Endothelial cell (in vitro differentiated cells): Measurements from ENCODE around the gene RAD51D. TPM values are rescaled to one million over a fixed set of nuclear protein-coding genes. Genes with fewer than 3 reads are reported as not detected.

Source experiments
- DNase-seq: peaks from one replicate; pipeline ENCODE4 v3.0.0; 2021; ENCODE audit warnings: low spot score
- H3K27ac Mint-ChIP-seq: one replicate; pipeline ENCODE4 v1.8.0; 2021; ENCODE audit warnings: mixed read lengths, inconsistent platforms; ENCODE audit not compliant: unreplicated experiment
- H3K27me3 Mint-ChIP-seq: one replicate; pipeline ENCODE4 v1.8.0; 2021; ENCODE audit warnings: mild to moderate bottlenecking, moderate library complexity, mixed read lengths, inconsistent platforms; ENCODE audit not compliant: unreplicated experiment
- H3K36me3 Mint-ChIP-seq: one replicate; pipeline ENCODE4 v1.8.0; 2021; ENCODE audit warnings: mild to moderate bottlenecking, low read depth, mixed read lengths, inconsistent platforms; ENCODE audit not compliant: unreplicated experiment
- H3K4me1 Mint-ChIP-seq: one replicate; pipeline ENCODE4 v1.8.0; 2021; ENCODE audit warnings: mild to moderate bottlenecking, mixed read lengths, inconsistent platforms; ENCODE audit not compliant: unreplicated experiment
- H3K4me3 Mint-ChIP-seq: one replicate; pipeline ENCODE4 v1.8.0; 2021; ENCODE audit warnings: mild to moderate bottlenecking, mixed read lengths, inconsistent platforms; ENCODE audit not compliant: unreplicated experiment
- H3K9me3 Mint-ChIP-seq: one replicate; pipeline ENCODE4 v1.8.0; 2021; ENCODE audit warnings: mixed read lengths, inconsistent platforms; ENCODE audit not compliant: unreplicated experiment
- total RNA-seq: library from RNA; stranded (reverse); fragmentation: NEBNext Ultra II Directional; extraction: Animal tissue kit (Norgen Biotek cat#: 25700); gene quantifications from one replicate; pipeline ENCODE4 v1.2.1, GENCODE V29; 2021; ENCODE audit not compliant: unreplicated experiment
- TF ChIP-seq, protein P1 (sequence below): fragments of 200-600 bp; sonication (generic); IDR thresholded peaks from one replicate; pipeline ENCODE4 v1.5.0; 2021; ENCODE audit warnings: antibody characterized with exemption; ENCODE audit not compliant: unreplicated experiment

The RAD51D gene
- total RNA-seq, 1 donor from 2014 or later = 16.3 TPM

DNA sequence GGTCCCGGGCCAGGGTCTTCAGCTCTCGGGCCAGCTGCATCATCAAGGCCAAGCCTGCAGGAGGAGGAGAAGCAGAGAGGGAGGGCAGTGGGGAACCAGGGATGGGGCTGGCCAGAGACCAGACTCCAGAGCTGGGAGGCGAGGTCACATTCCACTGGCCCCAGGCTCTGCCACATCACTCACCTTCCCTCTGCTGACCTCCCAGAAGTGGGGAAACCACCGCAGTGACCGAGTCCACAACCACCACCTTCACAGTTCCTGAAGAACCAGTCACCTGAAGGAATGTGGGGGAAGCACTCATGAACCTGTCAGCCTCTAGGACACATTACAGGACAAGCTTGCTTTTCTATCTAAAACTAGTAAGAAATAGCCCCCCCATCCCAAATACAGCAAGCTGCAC lies 16.4 kb downstream of the RAD51D start:
- TF ChIP-seq, protein P1, sequence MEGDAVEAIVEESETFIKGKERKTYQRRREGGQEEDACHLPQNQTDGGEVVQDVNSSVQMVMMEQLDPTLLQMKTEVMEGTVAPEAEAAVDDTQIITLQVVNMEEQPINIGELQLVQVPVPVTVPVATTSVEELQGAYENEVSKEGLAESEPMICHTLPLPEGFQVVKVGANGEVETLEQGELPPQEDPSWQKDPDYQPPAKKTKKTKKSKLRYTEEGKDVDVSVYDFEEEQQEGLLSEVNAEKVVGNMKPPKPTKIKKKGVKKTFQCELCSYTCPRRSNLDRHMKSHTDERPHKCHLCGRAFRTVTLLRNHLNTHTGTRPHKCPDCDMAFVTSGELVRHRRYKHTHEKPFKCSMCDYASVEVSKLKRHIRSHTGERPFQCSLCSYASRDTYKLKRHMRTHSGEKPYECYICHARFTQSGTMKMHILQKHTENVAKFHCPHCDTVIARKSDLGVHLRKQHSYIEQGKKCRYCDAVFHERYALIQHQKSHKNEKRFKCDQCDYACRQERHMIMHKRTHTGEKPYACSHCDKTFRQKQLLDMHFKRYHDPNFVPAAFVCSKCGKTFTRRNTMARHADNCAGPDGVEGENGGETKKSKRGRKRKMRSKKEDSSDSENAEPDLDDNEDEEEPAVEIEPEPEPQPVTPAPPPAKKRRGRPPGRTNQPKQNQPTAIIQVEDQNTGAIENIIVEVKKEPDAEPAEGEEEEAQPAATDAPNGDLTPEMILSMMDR = no peak
- no peak for DNase-seq
- Mint-ChIP-seq H3K4me1 (no peaks in the 10 kb centered on the region), H3K27me3 (no peaks in the 10 kb centered on the region), H3K9me3 (no peaks in the 10 kb centered on the region), H3K36me3 (peaks cover 33% of the 10 kb centered on the region), H3K27ac (no peak overlapping the region), H3K4me3 (no peak overlapping the region)

DNA sequence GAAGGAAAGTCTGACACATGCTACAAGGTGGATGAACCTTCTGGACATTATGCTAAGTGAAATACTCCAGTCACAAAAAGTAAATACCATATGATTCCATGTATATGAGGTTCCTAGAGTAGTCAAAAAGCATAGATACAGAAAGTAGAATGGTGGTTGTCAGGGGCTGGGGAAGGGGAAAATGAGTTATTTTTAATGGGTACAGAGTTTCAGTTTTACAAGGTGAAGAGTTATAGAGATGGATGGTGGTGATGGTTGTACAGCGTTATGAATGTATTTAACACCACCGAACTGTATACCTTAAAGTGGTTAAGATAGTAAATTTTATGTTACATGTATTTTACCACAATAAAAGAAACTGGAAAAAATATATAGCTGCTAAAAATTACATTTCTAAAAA lies 17.9 kb downstream of the RAD51D start:
- H3K4me1 Mint-ChIP-seq = no peaks in the 10 kb centered on the region
- H3K4me3 Mint-ChIP-seq = no peak overlapping the region
- H3K36me3 Mint-ChIP-seq = peaks cover 33% of the 10 kb centered on the region
- H3K9me3 Mint-ChIP-seq = no peaks in the 10 kb centered on the region
- H3K27ac Mint-ChIP-seq = no peak overlapping the region
- no peak for DNase-seq
- TF ChIP-seq, protein P1 = no peak
- H3K27me3 Mint-ChIP-seq = no peaks in the 10 kb centered on the region

DNA sequence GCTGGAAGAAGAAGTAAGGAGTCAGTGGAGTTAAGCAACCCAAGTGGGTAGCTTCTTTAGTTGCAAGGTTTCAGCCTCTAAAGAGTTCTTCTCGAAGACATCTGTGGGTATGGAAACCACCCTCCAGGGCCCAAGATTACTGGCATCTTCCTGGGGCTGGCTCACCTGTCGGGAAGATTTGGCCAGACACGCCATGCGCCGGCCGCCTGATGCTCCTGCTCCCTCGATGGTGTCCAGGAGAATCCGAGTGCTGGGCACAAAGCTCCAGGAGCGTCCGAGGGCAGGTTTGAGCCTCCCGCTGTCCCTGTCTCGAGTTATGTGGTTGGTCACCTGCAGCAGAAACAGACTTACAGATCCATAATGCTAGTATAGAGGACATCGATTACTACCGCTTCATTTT lies 18.6 kb downstream of the RAD51D start:
- Mint-ChIP-seq H3K4me1 (no peaks in the 10 kb centered on the region), H3K36me3 (peaks cover 27% of the 10 kb centered on the region), H3K27ac (no peak overlapping the region), H3K9me3 (no peaks in the 10 kb centered on the region), H3K4me3 (no peak overlapping the region), H3K27me3 (no peaks in the 10 kb centered on the region)
- TF ChIP-seq, protein P1 = no peak
- no peak for DNase-seq

DNA sequence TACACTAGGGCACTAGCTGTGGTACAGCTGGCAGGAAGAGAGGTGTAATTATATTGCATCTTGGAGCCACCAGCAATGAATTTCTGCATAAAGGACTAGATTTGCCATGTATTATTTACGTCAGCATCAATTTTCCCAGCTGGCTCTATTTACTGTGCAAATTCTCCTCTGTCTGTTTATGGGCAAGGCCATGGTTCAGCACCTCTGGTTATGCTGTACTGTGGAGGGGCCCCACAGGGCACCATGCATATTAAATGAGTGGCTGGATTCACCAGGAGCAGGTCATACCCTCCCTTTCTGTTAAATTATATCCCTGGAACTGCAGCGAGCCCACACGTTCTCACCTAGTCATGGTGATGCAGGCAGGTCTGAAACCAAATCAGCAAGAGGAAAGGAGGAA lies 19.8 kb downstream of the RAD51D start:
- TF ChIP-seq, protein P1 = no peak
- no peak for DNase-seq
- H3K4me1 Mint-ChIP-seq = no peaks in the 10 kb centered on the region
- no peaks in the 10 kb centered on the region for H3K27me3 Mint-ChIP-seq
- no peak overlapping the region for H3K27ac Mint-ChIP-seq
- H3K36me3 Mint-ChIP-seq = peaks cover 17% of the 10 kb centered on the region
- H3K4me3 Mint-ChIP-seq = no peak overlapping the region
- no peaks in the 10 kb centered on the region for H3K9me3 Mint-ChIP-seq

DNA sequence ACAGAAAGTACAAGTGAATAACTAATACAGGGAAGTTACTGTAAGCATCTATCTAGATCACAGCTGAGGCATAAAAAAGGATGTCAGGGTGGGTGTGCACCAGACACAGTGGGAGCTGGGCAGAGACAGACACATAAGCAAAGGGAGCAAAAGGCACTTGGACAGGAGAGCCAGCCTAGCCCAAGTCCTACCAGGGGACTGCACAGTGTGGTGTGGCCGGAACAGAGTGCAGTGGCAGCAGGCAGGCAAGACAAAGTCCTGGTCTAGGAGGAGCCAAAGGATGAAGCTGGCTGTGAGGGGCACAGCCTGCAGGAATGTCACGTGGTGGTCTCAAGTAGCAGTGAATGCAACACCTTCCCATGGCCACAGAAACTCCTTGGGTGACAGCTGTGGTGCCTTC lies 21.9 kb downstream of the RAD51D start:
- Mint-ChIP-seq H3K27ac (no peak overlapping the region), H3K4me3 (no peak overlapping the region), H3K4me1 (no peaks in the 10 kb centered on the region), H3K27me3 (no peaks in the 10 kb centered on the region), H3K36me3 (peaks cover 8% of the 10 kb centered on the region), H3K9me3 (no peaks in the 10 kb centered on the region)
- TF ChIP-seq, protein P1 = no peak
- no peak for DNase-seq
